ENCODE results near the gene KCNN4.

KCNN4 gene

GRCh38 chr19:43781630-43782310 is 997 bp upstream of the KCNN4 start:
- no peaks in the 10 kb centered on the region for H4K20me1 ChIP-seq (ENCODE audit: low read depth, low read length)
- no peaks in the 10 kb centered on the region for H3K27me3 ChIP-seq (ENCODE audit: low read length)
- peak overlapping the region; percentile 96 for H3K4me2 ChIP-seq (ENCODE audit: low read depth, low read length, poor library complexity, severe bottlenecking)
- H3K9me3 ChIP-seq (ENCODE audit: insufficient read depth, low read length) = no peaks in the 10 kb centered on the region
- H3K4me3 ChIP-seq (ENCODE audit: insufficient read depth, low read length, poor library complexity, severe bottlenecking) = peak overlapping the region; percentile 85
- no peaks in the 10 kb centered on the region for H3K9me2 ChIP-seq (replicated peaks; ENCODE audit: insufficient read depth, low read length)
- H3K9ac ChIP-seq (ENCODE audit: low read length) = peak overlapping the region; percentile 79
- H2AFZ ChIP-seq (ENCODE audit: low read depth, low read length, severe bottlenecking) = peak overlapping the region; percentile 20
- peaks cover 39% of the 10 kb centered on the region for H3K79me2 ChIP-seq (ENCODE audit: insufficient read depth, low read length)
- H3K36me3 ChIP-seq (ENCODE audit: low read length) = no peaks in the 10 kb centered on the region
- TF ChIP-seq CTCF (IDR thresholded peaks at IDR 0.05; ENCODE audit: insufficient read depth, low read length, poor library complexity, severe bottlenecking) = no peak
- TF ChIP-seq EZH2phosphoT487 (conservative IDR thresholded peaks at IDR 0.05; ENCODE audit: low read length) = no peak
- peak overlapping the region; percentile 97 for H3K27ac ChIP-seq (ENCODE audit: low read depth, low read length)
- peaks cover 46% of the 10 kb centered on the region for H3F3A ChIP-seq (ENCODE audit: insufficient read depth)

DNA sequence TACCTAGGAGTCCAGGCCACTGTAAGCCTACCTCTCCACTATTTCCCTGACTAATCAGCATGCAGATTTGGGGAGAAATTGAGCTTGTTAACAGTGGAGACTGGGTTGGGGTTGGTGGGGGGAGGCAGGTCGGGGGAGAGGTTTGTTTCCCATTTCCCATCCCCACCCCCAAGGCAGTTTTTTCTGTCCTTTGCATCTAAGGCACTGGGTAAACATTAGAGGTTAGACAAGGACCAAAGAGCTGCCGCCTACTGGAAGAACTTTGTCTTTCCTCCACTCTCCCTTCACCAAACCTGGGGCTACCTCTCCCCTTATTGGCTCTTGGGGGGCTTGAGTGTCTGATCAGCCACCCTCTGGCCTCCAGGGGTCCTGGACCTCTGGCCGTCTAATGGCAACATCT is 953 bp downstream of the KCNN4 start:
- no peaks in the 10 kb centered on the region for H3K9me2 ChIP-seq (replicated peaks; ENCODE audit: insufficient read depth, low read length)
- peak overlapping the region; percentile 97 for H3K27ac ChIP-seq (ENCODE audit: low read depth, low read length)
- H4K20me1 ChIP-seq (ENCODE audit: low read depth, low read length) = no peaks in the 10 kb centered on the region
- H3K9me3 ChIP-seq (ENCODE audit: insufficient read depth, low read length) = no peaks in the 10 kb centered on the region
- H3K27me3 ChIP-seq (ENCODE audit: low read length) = no peaks in the 10 kb centered on the region
- H3K9ac ChIP-seq (ENCODE audit: low read length) = peak overlapping the region; percentile 79
- H3K4me3 ChIP-seq (ENCODE audit: insufficient read depth, low read length, poor library complexity, severe bottlenecking) = peak overlapping the region; percentile 85
- H3K4me2 ChIP-seq (ENCODE audit: low read depth, low read length, poor library complexity, severe bottlenecking) = peak overlapping the region; percentile 96
- TF ChIP-seq CTCF (IDR thresholded peaks at IDR 0.05; ENCODE audit: insufficient read depth, low read length, poor library complexity, severe bottlenecking) = no peak
- H3K36me3 ChIP-seq (ENCODE audit: low read length) = no peaks in the 10 kb centered on the region
- H3F3A ChIP-seq (ENCODE audit: insufficient read depth) = peaks cover 42% of the 10 kb centered on the region
- H3K79me2 ChIP-seq (ENCODE audit: insufficient read depth, low read length) = peaks cover 55% of the 10 kb centered on the region
- H2AFZ ChIP-seq (ENCODE audit: low read depth, low read length, severe bottlenecking) = no peak overlapping the region

DNA sequence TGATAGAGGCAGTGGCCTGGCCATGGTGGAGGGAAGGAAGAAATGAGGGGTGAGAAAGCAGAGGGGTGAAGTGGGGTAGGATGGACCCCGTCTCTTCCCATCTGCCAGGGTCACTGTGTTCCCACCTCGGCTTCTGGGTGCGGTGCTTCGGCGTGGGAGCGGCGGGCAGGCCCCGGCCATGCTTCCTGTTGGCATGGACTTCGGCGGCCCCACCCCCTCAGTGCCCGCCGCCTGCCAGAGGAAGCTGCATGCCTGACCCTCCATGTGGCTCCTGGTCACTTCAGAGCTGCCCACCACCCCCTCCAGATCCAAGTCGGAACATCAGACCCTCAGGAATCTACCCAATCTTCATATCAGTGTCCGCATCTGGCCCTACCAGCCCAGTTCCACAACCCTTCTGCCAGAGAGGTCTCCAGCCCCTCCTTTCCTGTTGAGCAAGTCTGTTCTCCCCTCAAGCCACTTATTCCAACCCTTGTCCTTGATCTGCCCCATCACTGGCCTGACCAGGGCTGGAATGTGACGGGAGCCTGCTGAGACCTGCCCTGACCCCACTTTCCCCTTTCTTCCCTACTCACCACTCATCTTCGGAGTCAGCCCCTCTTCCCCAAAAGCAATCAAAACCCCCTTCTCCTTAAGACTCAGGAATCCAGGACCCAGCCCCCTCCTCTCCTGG is 1.5 kb downstream of the KCNN4 start:
- peaks cover 55% of the 10 kb centered on the region for H3K79me2 ChIP-seq (ENCODE audit: insufficient read depth, low read length)
- peak overlapping the region; percentile 96 for H3K4me2 ChIP-seq (ENCODE audit: low read depth, low read length, poor library complexity, severe bottlenecking)
- H3K9me2 ChIP-seq (replicated peaks; ENCODE audit: insufficient read depth, low read length) = no peaks in the 10 kb centered on the region
- H2AFZ ChIP-seq (ENCODE audit: low read depth, low read length, severe bottlenecking) = no peak overlapping the region
- H3K9me3 ChIP-seq (ENCODE audit: insufficient read depth, low read length) = no peaks in the 10 kb centered on the region
- H3K36me3 ChIP-seq (ENCODE audit: low read length) = no peaks in the 10 kb centered on the region
- no peaks in the 10 kb centered on the region for H3K27me3 ChIP-seq (ENCODE audit: low read length)
- H3K9ac ChIP-seq (ENCODE audit: low read length) = peak overlapping the region; percentile 79
- H3K4me3 ChIP-seq (ENCODE audit: insufficient read depth, low read length, poor library complexity, severe bottlenecking) = peak overlapping the region; percentile 85
- TF ChIP-seq CTCF (IDR thresholded peaks at IDR 0.05; ENCODE audit: insufficient read depth, low read length, poor library complexity, severe bottlenecking) (no peak), EZH2phosphoT487 (conservative IDR thresholded peaks at IDR 0.05; ENCODE audit: low read length) (no peak)
- no peaks in the 10 kb centered on the region for H4K20me1 ChIP-seq (ENCODE audit: low read depth, low read length)
- H3F3A ChIP-seq (ENCODE audit: insufficient read depth) = peaks cover 37% of the 10 kb centered on the region
- peak overlapping the region; percentile 97 for H3K27ac ChIP-seq (ENCODE audit: low read depth, low read length)
